Upper lobe of right lung (tissue), 1 donor: ENCODE data around the gene NCOA7. TPM values are rescaled to one million over a fixed set of nuclear protein-coding genes. Genes with fewer than 3 reads are reported as not detected.
"Not testable (repeated sequence)": the region's sequence is repeated elsewhere in the genome, so short reads cannot be mapped to it uniquely, and the experiment has no call there.

ENCODE experiments used
- ATAC-seq: fragments of 200-7000 bp; cut with Tn5 transposase; one replicate; pipeline ENCODE4 v1.9.1; 2020; ENCODE audit warnings: mild to moderate bottlenecking, moderate library complexity
- DNase-seq: peaks from one replicate; pipeline ENCODE4 v3.0.0-alpha.2; 2020
- H3K27ac ChIP-seq: fragments of 200-600 bp; one replicate; pipeline ENCODE4 v1.8.0; 2022
- H3K27me3 ChIP-seq: fragments of 200-600 bp; one replicate; pipeline ENCODE4 v1.8.0; 2022; ENCODE audit warnings: mild to moderate bottlenecking
- H3K36me3 ChIP-seq: fragments of 200-600 bp; one replicate; pipeline ENCODE4 v1.8.0; 2022
- H3K4me1 ChIP-seq: fragments of 200-600 bp; one replicate; pipeline ENCODE4 v1.8.0; 2022
- H3K4me3 ChIP-seq: fragments of 200-600 bp; one replicate; pipeline ENCODE4 v1.8.0; 2022; ENCODE audit warnings: mild to moderate bottlenecking
- H3K9me3 ChIP-seq: fragments of 200-600 bp; one replicate; pipeline ENCODE4 v1.8.0; 2022
- intact Hi-C: fragments of 100-400 bp; cut with DNase I; formaldehyde crosslinking; loops from one replicate; pipeline ENCODE4 v1.11.0; 2022
- total RNA-seq: library from RNA; stranded (reverse); fragmentation: NEBNext Ultra II Directional; extraction: Animal tissue kit (Norgen Biotek cat#: 25700); gene quantifications from one replicate; pipeline ENCODE4 v1.2.1, GENCODE V29; 2021
- TF ChIP-seq, protein P1 (sequence below): fragments of 200-600 bp; IDR thresholded peaks from one replicate; pipeline ENCODE4 v1.8.0; 2022; ENCODE audit warnings: antibody characterized with exemption
- donor health status: DM: no; HTN: yes; CAD: no; lungs with severe emphysema.

Gene NCOA7
- total RNA-seq, 1 donor from 2014 or later = 80.8 TPM

DNA sequence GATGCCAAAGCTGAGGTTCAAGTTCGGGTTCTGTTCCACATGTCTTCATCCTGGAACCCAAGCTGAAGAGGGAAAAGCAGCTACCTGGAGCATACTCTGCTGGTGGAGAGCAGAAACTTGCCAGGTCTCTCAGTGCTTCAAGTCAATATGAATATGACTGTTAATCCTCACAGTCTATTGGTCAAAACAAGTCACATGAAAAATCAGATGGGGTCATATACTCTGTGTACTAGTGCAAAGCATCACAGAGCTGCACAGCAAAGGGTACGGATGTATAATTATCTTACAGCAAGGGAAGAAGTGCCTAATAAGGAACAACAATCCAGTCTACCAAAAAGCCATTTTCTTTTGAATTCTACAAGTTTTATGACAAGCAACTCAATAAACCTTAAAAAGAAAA, 11.6 kb downstream of the NCOA7 start:
- TF ChIP-seq, protein P1, sequence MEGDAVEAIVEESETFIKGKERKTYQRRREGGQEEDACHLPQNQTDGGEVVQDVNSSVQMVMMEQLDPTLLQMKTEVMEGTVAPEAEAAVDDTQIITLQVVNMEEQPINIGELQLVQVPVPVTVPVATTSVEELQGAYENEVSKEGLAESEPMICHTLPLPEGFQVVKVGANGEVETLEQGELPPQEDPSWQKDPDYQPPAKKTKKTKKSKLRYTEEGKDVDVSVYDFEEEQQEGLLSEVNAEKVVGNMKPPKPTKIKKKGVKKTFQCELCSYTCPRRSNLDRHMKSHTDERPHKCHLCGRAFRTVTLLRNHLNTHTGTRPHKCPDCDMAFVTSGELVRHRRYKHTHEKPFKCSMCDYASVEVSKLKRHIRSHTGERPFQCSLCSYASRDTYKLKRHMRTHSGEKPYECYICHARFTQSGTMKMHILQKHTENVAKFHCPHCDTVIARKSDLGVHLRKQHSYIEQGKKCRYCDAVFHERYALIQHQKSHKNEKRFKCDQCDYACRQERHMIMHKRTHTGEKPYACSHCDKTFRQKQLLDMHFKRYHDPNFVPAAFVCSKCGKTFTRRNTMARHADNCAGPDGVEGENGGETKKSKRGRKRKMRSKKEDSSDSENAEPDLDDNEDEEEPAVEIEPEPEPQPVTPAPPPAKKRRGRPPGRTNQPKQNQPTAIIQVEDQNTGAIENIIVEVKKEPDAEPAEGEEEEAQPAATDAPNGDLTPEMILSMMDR = no peak
- no peaks in the 10 kb centered on the region for H3K27me3 ChIP-seq
- H3K9me3 ChIP-seq = no peaks in the 10 kb centered on the region
- intact Hi-C loops = no loop called here
- no peak overlapping the region for H3K4me3 ChIP-seq
- peaks cover 4% of the 10 kb centered on the region for H3K36me3 ChIP-seq
- H3K4me1 ChIP-seq = peaks cover 38% of the 10 kb centered on the region
- DNase-seq (no peak), ATAC-seq (no peak)
- H3K27ac ChIP-seq = peak overlapping the region; percentile 70

DNA sequence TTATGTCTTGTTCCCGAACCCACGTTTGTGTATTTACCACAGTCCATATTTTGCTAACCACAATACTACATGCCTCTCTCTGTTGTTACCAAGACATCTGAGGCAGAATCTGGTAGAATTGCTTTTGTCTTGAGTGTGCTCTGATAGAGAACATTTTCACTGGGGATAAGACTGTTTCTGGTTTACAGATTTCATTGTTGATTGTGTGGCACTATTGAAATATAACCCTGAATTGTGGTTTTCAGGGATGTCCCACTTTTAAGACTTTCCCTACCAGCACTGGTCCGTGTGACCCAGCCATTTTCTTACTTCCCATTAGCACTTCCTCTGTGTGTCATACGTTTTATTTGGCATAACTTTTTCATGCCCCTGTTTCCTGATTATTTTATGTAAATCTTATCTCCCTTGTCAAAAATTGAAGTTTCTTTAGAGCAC, 12.2 kb downstream of the NCOA7 start:
- intact Hi-C loops = no loop called here
- peaks cover 36% of the 10 kb centered on the region for H3K4me1 ChIP-seq

DNA sequence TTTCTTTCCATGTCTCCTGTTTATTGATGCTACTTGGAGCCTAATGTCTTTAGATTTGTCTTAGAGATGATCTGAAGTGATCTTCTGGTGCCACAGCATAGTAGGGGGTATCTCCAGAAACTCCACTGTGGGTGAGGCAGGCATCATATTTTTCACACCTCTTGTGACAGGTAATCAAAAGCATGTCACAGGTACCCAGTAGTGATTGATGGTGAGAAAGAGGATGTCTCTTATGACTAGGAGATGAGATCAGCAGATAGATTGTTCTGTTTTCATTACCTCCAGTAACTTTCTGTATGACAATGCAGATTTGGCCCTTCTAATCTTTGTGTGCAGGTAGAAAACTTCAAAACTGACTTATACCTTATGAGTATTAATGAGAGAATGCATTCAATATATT, 13.5 kb downstream of the NCOA7 start:
- ATAC-seq = no peak
- H3K27ac ChIP-seq = no peak overlapping the region
- H3K27me3 ChIP-seq = no peaks in the 10 kb centered on the region
- DNase-seq = no peak
- intact Hi-C loops = no loop called here
- peaks cover 25% of the 10 kb centered on the region for H3K4me1 ChIP-seq
- H3K36me3 ChIP-seq = peaks cover 4% of the 10 kb centered on the region
- TF ChIP-seq, protein P1 = no peak
- H3K9me3 ChIP-seq = no peaks in the 10 kb centered on the region
- H3K4me3 ChIP-seq = no peak overlapping the region

More for the DNA sequence above, 12.2 kb downstream of the NCOA7 start:
- Histone ChIP-seq H3K9me3 (no peaks in the 10 kb centered on the region), H3K27ac (peak overlapping the region; percentile 70), H3K27me3 (no peaks in the 10 kb centered on the region), H3K36me3 (peaks cover 4% of the 10 kb centered on the region), H3K4me3 (no peak overlapping the region)
- no peak for DNase-seq
- TF ChIP-seq, protein P1 = no peak
- ATAC-seq = peak; percentile 72

DNA sequence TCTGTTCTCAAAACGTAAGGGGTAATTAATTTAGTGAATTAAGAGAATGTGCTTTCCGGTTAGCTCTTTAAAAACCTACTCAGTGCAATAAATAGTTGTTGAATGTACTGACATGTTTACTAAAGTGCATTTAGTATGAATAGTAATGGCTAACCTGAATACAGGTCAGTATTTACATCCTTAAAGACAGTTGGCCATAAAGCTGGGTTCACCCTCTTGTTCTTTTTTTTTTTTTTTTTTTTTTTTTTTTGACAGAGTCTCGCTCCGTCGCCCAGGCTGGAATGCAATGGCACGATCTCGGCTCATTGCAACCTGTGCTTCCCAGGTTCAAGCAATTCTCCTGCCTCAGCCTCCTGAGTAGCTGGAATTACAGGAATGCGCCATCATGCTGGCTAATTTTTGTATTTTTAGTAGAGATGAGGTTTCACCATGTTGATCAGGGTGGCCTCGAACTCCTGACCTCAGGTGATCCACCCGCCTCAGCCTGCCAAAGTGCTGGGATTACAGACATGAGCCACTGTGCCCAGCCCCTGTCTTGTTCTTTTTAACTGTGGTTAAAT, 14.2 kb downstream of the NCOA7 start:
- H3K9me3 ChIP-seq, H3K36me3 ChIP-seq, H3K4me3 ChIP-seq, H3K27ac ChIP-seq, DNase-seq, H3K27me3 ChIP-seq, intact Hi-C loops, ATAC-seq: not testable (repeated sequence)
- H3K4me1 ChIP-seq = peaks cover 20% of the 10 kb centered on the region

DNA sequence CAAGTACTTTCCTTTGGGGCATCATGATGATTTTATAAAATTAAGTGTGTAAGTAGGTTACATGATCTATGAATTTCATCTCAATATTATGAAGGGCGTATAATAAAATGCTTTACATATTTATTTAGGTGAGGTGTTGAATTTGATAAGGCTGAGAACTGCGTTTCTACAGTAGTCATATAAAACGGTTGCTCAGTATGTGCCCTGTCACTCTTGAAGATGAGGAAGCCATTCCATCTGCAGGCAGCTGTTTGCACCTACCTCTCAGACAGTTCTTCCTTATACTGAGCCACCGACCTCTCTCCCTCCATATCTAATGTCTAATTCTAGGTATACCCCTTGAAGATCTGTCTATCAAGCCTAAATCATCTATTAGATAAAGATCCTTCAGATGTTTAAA, 16.1 kb downstream of the NCOA7 start:
- Histone ChIP-seq H3K4me1 (peaks cover 36% of the 10 kb centered on the region), H3K36me3 (peaks cover 4% of the 10 kb centered on the region), H3K9me3 (no peaks in the 10 kb centered on the region), H3K27me3 (no peaks in the 10 kb centered on the region), H3K4me3 (no peak overlapping the region), H3K27ac (no peak overlapping the region)
- intact Hi-C loops = no loop called here
- TF ChIP-seq, protein P1 = no peak
- DNase-seq = no peak
- no peak for ATAC-seq

DNA sequence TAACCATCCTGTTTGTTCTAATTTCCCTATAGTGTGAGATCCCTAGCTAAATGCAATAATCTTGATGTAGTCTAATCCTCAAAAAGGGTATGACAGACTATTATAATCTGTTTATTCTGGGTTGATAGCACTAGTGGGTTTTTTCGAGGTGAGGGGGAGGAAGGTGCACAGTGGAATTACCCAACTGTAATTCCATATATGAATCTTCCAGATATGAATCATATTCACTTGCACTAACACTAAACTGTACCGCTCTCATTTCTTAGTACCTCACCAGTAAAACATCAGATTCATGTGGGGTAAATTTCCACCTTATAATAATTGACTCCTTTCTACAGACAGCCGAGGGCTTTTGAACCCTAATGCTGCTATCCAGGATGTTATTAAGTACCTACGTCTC, 16.5 kb downstream of the NCOA7 start:
- H3K27ac ChIP-seq = no peak overlapping the region
- peaks cover 4% of the 10 kb centered on the region for H3K36me3 ChIP-seq
- H3K9me3 ChIP-seq = no peaks in the 10 kb centered on the region
- TF ChIP-seq, protein P1 = no peak
- H3K4me3 ChIP-seq = no peak overlapping the region
- H3K27me3 ChIP-seq = no peaks in the 10 kb centered on the region
- DNase-seq = no peak
- H3K4me1 ChIP-seq = peaks cover 33% of the 10 kb centered on the region
- intact Hi-C loops = no loop called here
- no peak for ATAC-seq
